Measurements from ENCODE around the gene PTPRK. TPM values are rescaled to one million over a fixed set of nuclear protein-coding genes. Genes with fewer than 3 reads are reported as not detected.

The PTPRK gene
- total and polyA plus RNA-seq, 10 of the 15 experiments (the other 5 are each of a cell fraction or from before 2014, with no cell fraction given): 0.23 to 1.9 (median 0.55) TPM

GRCh38 chr6:127969701-127970100, 550.7 kb downstream of the PTPRK start (continued):
- TF ChIP-seq PRDM15 (CRISPR knock-in tag; IDR thresholded peaks at IDR 0.05): no peak
- TF ChIP-seq HCFC1 (IDR thresholded peaks at IDR 0.05; ENCODE audit: low read length): no peak
- TF ChIP-seq TCF3 (IDR thresholded peaks at IDR 0.05; ENCODE audit: borderline replicate concordance, insufficient read depth, low read depth, low read length): no peak
- no peak for TF ChIP-seq HDAC2 (IDR thresholded peaks at IDR 0.05)
- no peak for TF ChIP-seq MEF2A (IDR thresholded peaks at IDR 0.05; ENCODE audit: insufficient read depth, low read depth, low read length)
- TF ChIP-seq PAX5 (IDR thresholded peaks at IDR 0.05; ENCODE audit: borderline replicate concordance, low read depth, low read length): no peak
- no peak for TF ChIP-seq NR2F1 (conservative IDR thresholded peaks at IDR 0.05)
- TF ChIP-seq TCF7 (IDR thresholded peaks at IDR 0.05; ENCODE audit: borderline replicate concordance): no peak

- DNase-seq (ENCODE audit: low read depth, low spot score) (no peak), ATAC-seq (no peak), FAIRE-seq (no peak)
- Histone ChIP-seq H3K36me3 (ENCODE audit: control insufficient read depth in 2 of 2, insufficient read depth in 2 of 2, low read length in 1 of 2) (no peaks in the 10 kb centered on the region), H3K79me2 (ENCODE audit: control insufficient read depth, insufficient read depth, low read length) (no peaks in the 10 kb centered on the region), H3K9me3 (replicated peaks; ENCODE audit: control insufficient read depth, insufficient read depth, low read length) (no peaks in the 10 kb centered on the region), H3K9ac (ENCODE audit: control insufficient read depth, insufficient read depth, low read length) (no peak overlapping the region), H3K27ac (ENCODE audit: control insufficient read depth, insufficient read depth) (no peak overlapping the region), H3K4me2 (ENCODE audit: control insufficient read depth, insufficient read depth) (no peak overlapping the region), H4K20me1 (ENCODE audit: control insufficient read depth, insufficient read depth) (no peaks in the 10 kb centered on the region), H3K4me3 (no peak overlapping the region), H3K27me3 (replicated peaks in 1 of 2; ENCODE audit: control insufficient read depth in 2 of 2, insufficient read depth in 2 of 2, low read length in 1 of 2) (no peaks in the 10 kb centered on the region), H3K4me1 (ENCODE audit: control insufficient read depth, insufficient read depth, low read length) (no peaks in the 10 kb centered on the region), H2AFZ (ENCODE audit: control insufficient read depth, low read depth, low read length) (no peak overlapping the region)
- BruUV-seq (replicated peaks): no TSS peak
- ChIA-PET CTCF (interaction anchor here (1.1 to 1.3 kb wide), 3 partner anchors 20 to 113 kb away, joined by 3 to 4 read pairs (median 3); no protein-coding TSS in a partner anchor), RAD21 (ENCODE audit: unreplicated experiment) (no interaction called here), POLR2A (no interaction called here), SMC1A (ENCODE audit: uncharacterized antibody, unreplicated experiment) (interaction anchor here (0.6 to 1.3 kb wide), 3 partner anchors 13 to 113 kb away, joined by 3 read pairs; no protein-coding TSS in a partner anchor)
- WGBS (ENCODE audit: insufficient coverage, insufficient replicate concordance, low lambda C conversion rate, missing lambda C conversion rate): 0% methylated on average over 1 of the region's 1 CpG
- intact Hi-C loops (cut with micrococcal nuclease; ENCODE audit: unreplicated experiment) (no loop called here), in situ Hi-C loops (cut with MboI) (no loop called here)
- no peak for TF ChIP-seq ZBTB33 (IDR thresholded peaks at IDR 0.05)
These were observed 552.0 kb downstream of the PTPRK start for GRCh38 chr6:127968394-127968793.

Measured in GM12878 (cell line).